Sciatic nerve (tissue), 2 donors: ENCODE measurements around the gene GMCL2. TPM values are rescaled to one million over a fixed set of nuclear protein-coding genes. Genes with fewer than 3 reads are reported as not detected.

Experiments used
- ATAC-seq: fragments of 200-7000 bp; cut with Tn5 transposase; one replicate; pipeline ENCODE4 v1.9.1; 2020; ENCODE audit warnings: mild to moderate bottlenecking, moderate library complexity
- DNase-seq: peaks from one replicate; pipeline ENCODE4 v3.0.0-alpha.2; 2020; ENCODE audit warnings: low spot score
- intact Hi-C: fragments of 100-400 bp; cut with DNase I; formaldehyde crosslinking; loops from one replicate; pipeline ENCODE4 v1.14.2; 2022
- total RNA-seq: library from RNA; stranded (reverse); fragmentation: NEBNext Ultra II Directional; extraction: Animal tissue kit (Norgen Biotek cat#: 25700); gene quantifications from one replicate; pipeline ENCODE4 v1.2.1, GENCODE V29; 2021
- donor health status: DM: no; HTN: no; CAD: no.
- donor health status: DM: no; HTN: no; CAD: no.

The GMCL2 gene
- total RNA-seq, 1 donor from 2014 or later, result not detected

DNA sequence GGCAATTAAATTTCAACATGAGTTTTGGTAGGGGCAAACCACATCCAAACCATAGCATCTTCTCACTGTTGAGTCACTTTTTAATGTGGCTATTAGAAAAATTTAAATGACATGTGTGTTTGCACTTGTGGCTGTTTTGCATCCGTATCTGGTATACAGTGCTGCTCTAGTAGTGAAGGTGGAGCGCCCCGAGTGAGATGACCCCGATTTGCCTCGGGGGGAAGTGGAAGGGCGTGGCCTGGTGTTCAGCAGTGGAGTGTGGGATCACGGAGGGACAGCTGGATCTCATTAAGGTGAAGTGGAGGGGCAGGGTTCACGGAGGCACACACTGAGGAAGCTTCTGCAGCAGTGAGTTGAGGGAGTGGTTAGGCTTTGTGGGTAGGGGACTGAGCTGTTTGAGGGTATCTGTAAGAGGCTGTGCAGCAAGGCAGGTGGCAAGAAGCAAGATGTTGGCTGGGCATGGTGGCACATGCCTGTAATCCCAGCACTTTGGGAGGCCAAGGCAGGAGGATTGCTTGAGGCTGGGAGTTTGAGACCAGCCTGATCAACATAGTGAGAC, 6.2 kb upstream of the GMCL2 start:
- no peak for DNase-seq
- ATAC-seq, result no peak
- intact Hi-C loops, result no loop called here

DNA sequence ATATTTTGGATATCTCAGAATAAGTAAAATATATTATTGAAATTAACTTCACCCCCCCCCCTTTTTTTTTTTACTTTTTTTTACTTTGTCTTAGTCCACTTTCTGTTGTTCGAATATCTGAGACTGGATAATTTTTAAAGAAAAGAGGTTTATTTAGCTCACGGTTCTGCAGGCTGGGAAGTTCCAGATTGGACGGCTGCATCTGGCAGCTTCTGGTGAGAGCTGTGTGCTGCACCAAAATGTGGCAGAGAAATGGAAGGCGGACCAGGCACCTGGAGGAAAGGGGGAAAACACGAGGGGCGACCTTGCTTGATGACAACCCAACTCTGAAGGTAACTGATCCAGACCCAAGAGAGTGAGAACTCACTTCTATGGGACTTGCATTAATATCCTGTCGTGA, 5.6 kb upstream of the GMCL2 start:
- no peak for DNase-seq
- ATAC-seq, result no peak

DNA sequence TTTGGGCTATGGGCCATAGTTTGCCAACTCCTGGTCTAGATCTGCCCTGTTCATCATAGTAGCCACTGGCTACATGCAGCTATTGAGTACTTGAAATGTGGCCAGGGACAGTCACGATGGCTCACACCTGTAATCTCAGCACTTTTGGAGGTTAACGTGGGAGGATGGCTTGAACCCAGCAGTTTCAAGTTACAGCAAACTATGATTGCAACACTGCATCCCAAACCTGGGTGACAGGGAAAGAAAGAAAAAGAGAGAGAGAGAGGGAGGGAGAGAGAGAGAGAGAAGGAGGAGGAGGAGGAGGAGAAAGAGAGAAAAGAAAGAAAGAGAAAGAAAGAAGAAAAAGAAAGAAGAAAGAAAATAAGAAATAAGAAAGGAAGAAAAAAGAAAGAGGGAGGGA, 5.1 kb upstream of the GMCL2 start:
- intact Hi-C loops, result no loop called here
- ATAC-seq, result no peak
- no peak for DNase-seq

More for the DNA sequence above, 5.6 kb upstream of the GMCL2 start:
- intact Hi-C loops, result no loop called here

DNA sequence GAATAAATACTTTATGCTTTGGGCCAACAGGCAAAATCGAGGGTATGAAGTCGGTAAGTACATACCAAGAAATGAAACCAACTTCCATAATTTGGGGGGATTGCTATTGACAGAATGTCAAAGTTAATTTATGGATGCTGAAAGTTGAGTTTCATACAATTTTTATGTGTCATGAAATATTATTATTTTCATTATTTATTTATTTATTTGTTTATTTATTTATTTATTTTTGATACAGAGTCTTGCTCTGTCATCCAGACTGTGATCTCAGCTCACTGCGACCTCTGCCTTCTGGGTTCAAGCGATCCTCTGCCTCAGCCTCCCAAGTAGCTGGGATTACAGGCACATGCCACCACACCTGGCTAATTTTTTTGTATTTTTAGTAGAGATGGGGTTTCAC, 4.5 kb upstream of the GMCL2 start:
- intact Hi-C loops, result no loop called here
- DNase-seq (no peak), ATAC-seq (no peak)

DNA sequence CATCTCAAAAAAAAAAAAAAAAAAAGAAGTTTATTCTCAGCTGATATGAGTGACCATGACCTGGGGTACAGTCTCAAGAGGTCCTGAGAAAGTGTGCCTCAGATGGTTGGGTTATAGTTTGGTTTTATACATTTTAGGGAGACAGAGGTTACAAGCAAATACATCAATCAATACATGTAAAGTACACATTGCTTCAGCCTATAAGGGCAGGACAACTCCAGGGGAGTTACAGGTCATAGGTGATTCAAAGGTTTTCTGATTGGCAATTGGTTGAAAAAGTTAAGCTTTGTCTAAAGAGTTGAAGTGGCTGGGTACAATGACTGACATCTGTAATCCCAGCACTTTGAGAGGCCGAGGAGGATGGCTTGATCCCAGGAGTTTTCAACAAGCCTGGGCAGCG, 2.3 kb upstream of the GMCL2 start:
- ATAC-seq (no peak), DNase-seq (no peak)
- intact Hi-C loops, result no loop called here

DNA sequence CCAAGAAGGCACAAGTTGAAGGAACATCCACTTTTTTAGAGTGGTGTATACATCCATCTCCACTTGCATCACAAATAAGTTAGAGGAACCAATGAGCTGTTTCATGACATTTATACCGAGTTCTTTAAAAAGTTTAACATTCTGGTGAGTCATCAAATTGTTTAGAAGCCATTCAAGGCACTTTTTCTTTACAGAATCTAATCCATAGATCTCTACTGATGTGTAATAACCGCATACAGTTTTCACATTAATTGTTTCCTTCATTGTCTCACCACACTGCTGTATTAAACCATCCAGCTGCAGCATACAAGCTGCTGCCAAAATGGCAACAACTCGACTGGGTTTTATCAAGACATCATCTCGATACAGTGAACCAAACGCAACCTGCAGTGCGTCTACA, 744 bp downstream of the GMCL2 start:
- no peak for ATAC-seq
- DNase-seq, result no peak
- intact Hi-C loops, result no loop called here

DNA sequence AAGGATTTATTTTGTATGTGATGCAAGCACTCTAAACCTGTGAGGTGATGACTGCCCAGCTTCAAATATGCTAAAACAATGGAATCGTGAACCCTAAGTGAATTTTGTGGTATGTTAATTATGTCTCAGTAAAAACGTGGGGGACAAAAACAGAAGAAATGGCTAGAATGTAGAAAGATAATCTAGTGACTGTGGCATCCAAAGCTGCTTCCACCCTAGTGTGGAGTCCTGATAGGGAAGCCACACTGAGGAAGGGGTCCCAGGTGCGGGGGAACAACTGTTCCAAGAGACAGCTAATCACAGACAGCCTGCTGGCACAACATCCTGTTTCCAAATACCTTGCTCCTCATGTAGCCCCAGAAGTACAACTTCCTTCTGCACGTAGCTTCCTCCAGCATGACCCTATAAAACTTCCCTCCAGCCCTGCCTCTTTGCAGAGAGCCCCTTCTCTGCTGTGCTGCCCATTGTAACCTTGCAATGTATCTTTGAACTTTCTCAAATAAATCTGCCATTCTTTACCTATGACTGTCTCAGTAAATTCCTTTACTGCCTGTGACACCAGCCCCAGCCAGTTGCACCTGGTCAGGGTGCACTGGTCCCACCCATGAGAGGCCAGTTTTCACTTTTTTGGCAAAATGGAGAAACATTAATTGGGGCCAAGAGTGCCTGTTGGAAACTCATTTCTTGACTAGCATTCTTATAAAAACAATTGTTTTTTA, 4.9 kb downstream of the GMCL2 start:
- ATAC-seq, result no peak
- no peak for DNase-seq
- intact Hi-C loops, result no loop called here

DNA sequence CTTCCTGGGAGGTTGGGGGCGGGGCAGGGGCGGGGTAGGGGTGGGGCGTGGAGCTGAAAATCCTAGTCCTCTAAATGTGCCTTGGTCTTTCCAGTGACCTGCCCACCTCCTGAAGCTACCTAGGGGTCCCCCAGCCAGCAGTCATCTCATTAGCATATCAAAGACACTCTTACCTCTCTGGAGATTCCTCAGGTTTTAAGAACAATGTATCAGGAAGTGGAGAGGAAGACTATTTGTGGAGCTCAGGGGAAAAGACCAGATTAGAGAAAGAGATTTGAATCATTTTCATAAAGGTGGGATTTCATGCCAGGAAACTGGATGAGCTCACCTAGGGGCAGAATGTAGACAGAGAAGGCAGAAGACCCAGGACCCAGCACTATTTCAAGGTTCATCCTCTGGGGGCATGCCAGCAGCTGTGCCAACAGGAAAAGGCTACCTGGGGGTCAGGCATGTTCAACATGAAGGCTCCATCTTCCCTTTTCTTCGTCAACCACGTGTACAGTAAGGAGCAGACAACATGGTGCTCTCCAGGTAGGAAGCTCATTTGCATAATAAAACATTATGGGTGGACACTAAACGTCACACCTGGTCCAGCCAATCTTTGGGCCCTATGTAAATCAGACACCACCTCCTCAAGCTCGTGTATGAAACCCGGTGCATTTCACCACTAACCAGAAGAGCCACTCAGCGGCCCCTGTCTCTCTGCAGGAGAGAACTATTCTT, 6.9 kb downstream of the GMCL2 start:
- intact Hi-C loops, result no loop called here
- DNase-seq (no peak), ATAC-seq (no peak)

DNA sequence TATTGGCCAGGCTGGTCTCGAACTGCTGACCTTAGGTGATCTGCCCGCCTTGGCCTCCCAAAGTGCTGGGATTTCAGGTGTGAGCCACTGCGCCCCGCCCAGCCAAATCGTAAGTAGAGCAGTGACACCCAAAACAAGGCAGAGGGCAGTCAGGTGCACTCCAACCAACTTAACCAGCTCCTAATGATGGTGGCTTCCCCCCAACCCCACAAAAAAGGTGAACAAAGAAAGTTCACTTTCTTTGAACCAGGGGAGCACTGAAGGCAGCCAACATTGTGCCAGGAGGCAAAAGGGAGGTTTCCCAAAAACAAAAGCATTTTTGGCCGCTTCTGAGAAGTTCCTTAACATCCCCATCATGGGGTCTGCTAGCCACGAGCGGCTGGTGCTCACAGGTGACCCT, 9.6 kb downstream of the GMCL2 start:
- no peak for ATAC-seq
- no peak for DNase-seq
- intact Hi-C loops, result no loop called here

DNA sequence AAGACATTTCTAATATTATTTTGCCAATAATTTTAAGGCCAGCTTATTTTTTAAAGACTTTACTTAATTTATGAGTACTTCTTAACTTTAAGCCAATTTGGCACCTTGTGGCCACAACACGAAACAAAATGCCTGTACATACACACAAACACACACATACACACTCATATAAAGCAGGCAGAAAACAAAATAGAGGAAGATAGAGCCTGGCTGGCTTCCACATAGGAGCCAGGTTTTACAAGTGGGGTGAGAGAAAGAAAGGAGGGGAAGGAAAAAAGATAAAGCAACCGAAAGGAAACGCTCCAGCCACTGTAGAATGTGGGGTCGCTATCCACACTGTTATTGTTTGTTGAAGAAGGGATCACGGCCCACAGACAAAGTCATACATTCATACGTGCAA, 10.4 kb downstream of the GMCL2 start:
- intact Hi-C loops, result no loop called here
- ATAC-seq, result no peak
- no peak for DNase-seq

DNA sequence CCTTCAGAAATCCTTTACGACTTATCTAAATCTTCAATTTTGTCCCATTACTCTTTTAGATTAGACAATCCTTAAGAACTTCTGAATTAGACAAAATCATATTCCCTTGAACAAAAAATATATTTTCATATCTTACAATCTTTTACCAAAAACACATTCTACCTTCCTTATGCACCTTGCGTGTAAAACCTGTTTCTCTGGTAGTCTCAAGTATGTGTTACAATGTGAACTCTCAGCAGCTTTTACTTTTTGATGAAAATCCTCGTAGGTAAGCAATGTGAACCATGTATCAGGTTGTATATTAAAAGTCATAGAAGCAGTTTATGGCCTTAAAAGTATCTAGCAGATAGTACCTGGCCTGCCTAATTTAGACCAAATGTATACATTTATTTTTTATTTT, 12.7 kb downstream of the GMCL2 start:
- intact Hi-C loops, result no loop called here
- ATAC-seq (no peak), DNase-seq (no peak)

DNA sequence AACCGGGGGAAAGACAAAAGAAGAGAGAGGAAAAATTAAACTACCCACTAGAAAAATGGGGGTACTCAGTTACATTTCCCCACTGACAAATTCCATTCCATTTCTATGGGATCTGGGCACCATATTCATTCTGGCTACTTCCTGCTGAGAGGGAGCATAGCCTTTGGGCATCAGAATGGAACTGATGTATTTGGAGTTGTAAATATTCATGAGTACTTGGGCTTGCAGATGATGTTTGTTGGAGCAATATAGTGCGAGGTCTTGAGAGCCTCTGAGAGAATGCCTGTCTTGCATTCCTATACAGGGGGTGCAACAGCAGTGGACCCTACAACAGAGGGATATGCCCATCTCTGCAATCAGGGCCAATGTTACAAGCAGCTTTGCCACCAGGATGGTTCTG, 16.7 kb downstream of the GMCL2 start:
- no peak for ATAC-seq
- intact Hi-C loops, result no loop called here

DNA sequence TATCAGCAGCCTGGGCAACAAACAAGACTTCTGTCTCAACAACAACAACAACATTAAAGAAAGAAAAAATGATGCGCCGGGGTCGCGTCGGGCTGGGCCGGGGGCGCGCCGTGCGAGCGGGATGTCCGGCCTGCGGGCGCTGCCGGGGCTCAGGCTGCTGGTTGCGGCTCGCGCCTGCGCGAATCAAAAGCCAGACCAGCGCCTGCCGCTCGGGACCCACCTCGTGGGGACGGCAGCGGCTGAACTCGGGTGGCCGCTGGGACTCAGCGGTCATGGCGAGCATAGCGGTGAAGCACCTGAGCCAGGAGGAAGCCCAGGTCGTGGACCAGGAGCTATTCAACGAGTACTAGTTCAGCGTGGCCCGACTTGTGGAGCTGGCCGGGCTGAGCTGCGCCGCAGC, 21.6 kb downstream of the GMCL2 start:
- DNase-seq, result no peak
- intact Hi-C loops, result no loop called here
- no peak for ATAC-seq

More for the DNA sequence above, 16.7 kb downstream of the GMCL2 start:
- DNase-seq, result no peak

DNA sequence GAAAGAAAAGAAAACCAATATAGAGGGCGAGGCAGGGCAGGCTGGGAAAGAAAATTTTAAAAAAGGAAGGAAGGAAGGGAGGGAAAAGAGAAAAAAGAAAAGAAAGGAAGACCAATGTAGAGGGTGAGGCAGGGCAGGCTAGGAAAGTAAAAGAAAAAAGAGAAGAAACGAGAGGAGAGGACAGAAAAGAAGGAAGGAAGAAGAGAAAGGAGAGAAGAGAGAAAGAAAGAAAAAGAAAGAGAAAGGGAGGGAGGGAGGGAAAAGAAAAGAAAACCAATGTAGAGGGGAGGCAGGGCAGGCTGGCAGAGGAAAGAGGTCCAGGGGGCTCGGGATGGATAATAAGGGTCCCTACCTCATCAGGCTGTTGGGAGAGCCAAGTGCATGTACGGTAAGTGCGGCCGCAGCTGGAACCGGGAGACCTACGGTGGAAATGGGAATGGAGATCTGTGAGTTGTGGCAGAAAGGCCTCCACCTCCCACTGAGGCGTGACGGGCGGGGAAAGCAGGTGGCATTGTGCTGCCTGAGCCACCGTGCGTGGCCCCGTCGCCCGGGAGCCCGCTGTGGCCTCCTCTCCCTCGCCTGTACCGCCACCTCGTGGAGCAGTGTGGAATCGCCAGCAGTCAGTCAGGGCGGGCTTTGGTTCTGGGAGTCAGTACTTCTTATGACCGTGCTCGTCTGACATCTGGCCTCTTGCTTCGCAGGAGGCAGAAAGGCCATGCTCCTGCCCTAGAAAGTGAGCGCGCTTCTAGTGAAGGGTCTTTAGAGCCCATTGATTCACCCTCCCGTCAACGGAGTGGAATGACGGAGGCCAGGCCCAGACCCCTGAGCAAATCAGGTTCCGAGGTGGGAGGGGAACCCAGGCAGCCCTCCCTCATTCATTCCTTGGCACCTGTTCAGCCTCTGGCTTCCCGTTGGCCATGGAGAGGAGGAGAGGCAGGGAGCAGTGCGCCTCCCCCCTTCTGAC, 23.1 kb downstream of the GMCL2 start:
- peak; percentile 92 for DNase-seq
- peak; percentile 95 for ATAC-seq
- intact Hi-C loops, result loop anchor here (5.0 kb wide), 1 partner anchor 87 kb away; no protein-coding TSS in a partner anchor

DNA sequence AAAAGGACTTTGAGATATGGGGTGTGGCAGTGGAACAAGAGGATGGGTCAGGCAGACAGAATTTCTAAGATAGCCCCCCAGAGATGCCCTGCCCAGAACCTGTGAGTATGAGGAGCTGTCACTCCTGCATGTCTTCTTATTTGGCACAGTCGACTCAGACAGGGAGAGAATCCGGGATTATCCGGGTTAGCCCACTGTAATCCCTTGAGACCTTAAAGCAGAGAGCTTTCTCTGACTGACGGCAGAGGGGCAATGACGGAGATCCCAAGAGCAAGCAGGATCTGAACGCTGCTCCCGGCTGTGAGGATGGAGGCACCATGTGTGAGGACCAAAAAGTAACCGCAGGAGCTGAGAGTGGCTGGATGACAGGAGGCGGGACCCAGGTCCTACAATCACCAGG, 24.7 kb downstream of the GMCL2 start:
- intact Hi-C loops, result loop anchor here (5.0 kb wide), 1 partner anchor 85 kb away; no protein-coding TSS in a partner anchor
- no peak for ATAC-seq
- no peak for DNase-seq

DNA sequence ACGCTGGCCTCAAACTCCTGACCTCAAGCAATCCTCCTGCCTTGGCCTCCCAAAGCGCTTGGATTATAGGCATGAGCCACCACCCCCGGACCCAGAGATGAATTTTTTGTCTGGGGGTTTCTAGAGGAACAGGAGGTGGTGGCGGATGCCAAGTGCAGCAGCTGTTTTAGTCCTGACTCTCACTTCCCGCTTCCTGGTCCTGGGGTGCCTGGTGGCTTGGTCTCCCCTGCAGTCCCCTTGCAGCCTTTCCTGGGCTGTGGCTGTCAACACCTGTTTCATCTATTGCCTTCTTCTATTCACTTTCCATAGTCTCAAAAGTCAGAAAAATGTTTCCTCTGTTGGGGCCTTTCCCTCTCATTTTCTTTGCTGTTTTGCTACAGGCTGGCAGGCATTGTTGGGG, 27.0 kb downstream of the GMCL2 start:
- no peak for ATAC-seq
- intact Hi-C loops, result loop anchor here (5.0 kb wide), 1 partner anchor 83 kb away; no protein-coding TSS in a partner anchor

DNA sequence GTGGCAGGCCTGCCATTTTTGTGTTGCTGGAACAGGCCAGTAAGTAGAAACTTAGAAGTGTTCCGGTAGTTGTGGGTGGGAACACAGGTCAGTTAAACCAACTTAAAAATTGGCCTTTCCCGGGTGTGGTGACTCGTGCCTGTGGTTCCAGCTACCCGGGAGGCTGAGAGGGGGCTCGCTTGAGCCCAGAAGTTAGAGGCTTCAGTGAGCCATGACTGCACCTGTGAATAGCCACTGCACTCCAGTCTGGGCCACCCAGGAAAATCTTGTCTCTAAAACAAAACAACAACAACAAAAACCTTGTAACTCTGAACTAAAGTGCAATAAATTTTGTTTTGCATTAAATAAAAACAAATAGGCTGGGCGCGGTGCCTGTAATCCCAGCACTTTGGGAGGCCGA, 32.1 kb downstream of the GMCL2 start:
- no peak for ATAC-seq
- DNase-seq, result no peak
- intact Hi-C loops, result no loop called here

More for the DNA sequence above, 27.0 kb downstream of the GMCL2 start:
- no peak for DNase-seq

DNA sequence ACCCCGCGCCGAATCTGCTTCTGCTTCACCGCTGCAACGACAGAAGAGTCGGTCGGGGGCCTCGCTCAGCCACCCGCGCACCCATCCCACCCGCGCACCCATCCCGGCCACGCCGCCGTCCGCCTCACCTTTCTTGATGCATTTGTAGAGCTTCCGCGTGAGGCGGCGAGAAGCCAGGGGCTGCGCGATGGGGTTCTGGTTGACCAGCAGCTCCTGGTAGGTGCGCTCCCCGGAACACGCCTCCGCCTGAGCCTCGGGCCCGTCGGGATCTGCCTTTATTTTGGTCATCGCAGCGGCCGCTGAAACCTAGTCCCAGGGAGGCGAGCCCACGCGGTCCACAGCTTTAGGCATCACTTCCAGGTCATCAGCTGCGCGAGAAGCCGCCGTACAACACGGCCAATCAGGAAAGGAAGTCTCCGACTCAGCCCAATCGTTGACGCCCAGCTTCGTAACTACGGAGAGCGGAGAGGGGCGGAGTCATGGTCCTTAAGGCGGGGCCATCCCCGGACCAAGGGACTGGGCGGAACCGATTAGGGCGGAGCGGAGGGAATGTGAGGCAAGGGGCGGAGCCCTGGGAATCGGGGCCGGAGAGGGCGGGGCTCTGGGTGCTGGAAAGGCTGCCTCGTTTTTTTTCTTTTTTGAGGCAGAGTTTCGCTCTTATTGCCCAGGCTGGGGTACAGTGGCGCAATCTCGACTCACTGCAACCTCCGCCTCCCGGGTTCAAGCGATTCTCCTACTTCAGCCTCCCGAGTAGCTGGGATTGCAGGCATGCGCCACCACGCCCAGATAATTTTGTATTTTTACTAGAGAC, 33.4 kb downstream of the GMCL2 start, which contains the start of gene NHP2:
TSS of gene NHP2 (minus strand) at position 356 of the 811 bp plus-strand sequence. CDS start at position 288, 68 bp downstream.
- ATAC-seq, result peak; percentile 100

More for the DNA sequence above, 33.4 kb downstream of the GMCL2 start, which contains the start of gene NHP2:
- intact Hi-C loops, result no loop called here
- peak; percentile 100 for DNase-seq
